GM20431 (cell line): ENCODE measurements around the gene NPR1.

Experiments used
- in situ Hi-C: fragments of 300-500 bp; cut with MseI, MboI; formaldehyde crosslinking; loops from one replicate; pipeline ENCODE4 v1.15.0; 2020; ENCODE audit warnings: low sequenced_read_pairs; ENCODE audit not compliant: unreplicated experiment

Gene NPR1

GRCh38 chr1:153671628-153672353, 6.7 kb upstream of the NPR1 start:
- in situ Hi-C loops, result loop anchor here (10.0 to 25.0 kb wide), 2 partner anchors 73 to 316 kb away; partner anchors contain the start of genes JTB, RAB13 and RPS27

- in situ Hi-C loops, result loop anchor here (10.0 to 25.0 kb wide), 2 partner anchors 71 to 314 kb away; partner anchors contain the start of genes JTB, RAB13 and RPS27
Observed at GRCh38 chr1:153673511-153673910, 5.0 kb upstream of the NPR1 start.

DNA sequence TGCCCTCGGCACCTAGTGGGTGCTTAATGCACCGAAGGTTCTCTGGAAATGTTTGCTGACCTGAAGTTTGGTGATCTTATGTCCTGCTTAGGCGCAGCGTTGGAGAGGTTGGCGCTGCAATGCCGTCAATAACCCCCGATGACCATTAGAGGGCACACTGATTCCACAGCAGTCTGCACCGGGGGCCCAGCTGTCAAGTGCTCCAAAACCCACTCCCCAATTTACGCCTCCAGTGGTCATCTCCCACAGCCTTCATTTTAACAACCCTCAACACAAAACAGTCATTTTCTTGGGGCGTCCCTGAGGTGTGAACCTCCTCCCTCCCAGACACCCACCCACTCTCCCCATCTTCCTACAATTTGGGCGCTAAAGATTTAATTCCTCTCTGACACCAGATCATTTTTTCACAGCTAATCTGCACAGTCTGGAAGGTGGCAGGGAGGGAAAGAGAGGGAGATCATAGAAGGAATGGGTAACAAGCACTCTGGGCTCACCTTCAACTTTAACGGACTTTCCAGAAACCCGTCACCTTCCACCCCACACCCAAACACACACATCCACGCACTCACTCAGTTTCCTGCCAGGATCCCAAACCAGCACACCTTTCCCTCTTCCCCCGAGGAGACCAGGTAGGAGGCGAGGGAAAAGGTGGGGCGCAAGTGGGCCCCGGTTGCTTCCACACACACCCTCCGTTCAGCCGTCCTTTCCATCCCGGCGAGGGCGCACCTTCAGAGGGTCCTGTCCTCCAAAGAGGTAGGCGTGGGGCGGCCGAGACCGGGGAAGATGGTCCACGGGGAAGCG, 570 bp upstream of the NPR1 start:
- in situ Hi-C loops, result loop anchor here (10.0 kb wide), 1 partner anchor 67 kb away; no protein-coding TSS in a partner anchor

DNA sequence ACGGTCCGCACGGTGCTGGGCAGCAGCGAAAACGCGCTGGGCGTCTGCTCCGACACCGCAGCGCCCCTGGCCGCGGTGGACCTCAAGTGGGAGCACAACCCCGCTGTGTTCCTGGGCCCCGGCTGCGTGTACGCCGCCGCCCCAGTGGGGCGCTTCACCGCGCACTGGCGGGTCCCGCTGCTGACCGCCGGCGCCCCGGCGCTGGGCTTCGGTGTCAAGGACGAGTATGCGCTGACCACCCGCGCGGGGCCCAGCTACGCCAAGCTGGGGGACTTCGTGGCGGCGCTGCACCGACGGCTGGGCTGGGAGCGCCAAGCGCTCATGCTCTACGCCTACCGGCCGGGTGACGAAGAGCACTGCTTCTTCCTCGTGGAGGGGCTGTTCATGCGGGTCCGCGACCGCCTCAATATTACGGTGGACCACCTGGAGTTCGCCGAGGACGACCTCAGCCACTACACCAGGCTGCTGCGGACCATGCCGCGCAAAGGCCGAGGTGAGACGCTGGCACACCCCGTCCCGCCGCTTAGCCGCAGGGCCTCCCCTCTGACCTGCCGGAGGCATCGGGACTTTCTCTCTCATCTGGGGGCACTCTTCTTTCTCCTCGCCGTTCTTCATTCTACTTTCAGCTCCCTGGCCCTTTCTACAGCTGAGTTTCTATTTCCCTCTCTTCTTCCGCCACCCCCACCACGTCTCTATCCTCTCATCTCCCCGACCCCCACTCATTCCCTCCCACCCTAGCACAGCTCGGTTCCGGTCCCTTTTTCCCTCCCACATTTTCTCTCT, 1.0 kb downstream of the NPR1 start:
- in situ Hi-C loops, result loop anchor here (10.0 kb wide), 1 partner anchor 65 kb away; no protein-coding TSS in a partner anchor

- in situ Hi-C loops, result no loop called here
Observed at GRCh38 chr1:153680120-153680403, 1.6 kb downstream of the NPR1 start.

GRCh38 chr1:153682730-153683129, 4.2 kb downstream of the NPR1 start:
- in situ Hi-C loops, result no loop called here

DNA sequence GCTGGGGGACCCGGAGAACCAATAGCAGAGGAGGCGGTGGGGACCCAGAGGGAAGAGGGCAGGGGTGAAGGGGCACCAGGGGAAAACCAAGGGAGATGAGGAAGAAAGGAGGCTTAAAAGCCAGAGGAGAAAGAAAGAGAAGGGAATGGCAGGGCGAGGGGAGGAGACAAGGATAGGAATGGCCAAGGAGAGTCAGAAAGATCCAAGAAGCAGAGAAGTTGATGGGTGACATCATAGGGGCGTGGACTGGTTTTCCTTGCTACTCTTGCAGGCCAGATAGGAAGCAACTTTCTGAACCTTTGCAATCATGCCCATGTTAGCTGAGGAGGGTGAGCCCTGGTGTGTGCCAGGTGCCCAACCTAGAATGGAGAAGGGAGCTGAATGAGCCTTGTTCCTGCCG, 5.4 kb downstream of the NPR1 start:
- in situ Hi-C loops, result no loop called here

GRCh38 chr1:153684892-153685291, 6.4 kb downstream of the NPR1 start:
- in situ Hi-C loops, result no loop called here

- in situ Hi-C loops, result no loop called here
Observed at GRCh38 chr1:153685544-153686340, 7.3 kb downstream of the NPR1 start.

DNA sequence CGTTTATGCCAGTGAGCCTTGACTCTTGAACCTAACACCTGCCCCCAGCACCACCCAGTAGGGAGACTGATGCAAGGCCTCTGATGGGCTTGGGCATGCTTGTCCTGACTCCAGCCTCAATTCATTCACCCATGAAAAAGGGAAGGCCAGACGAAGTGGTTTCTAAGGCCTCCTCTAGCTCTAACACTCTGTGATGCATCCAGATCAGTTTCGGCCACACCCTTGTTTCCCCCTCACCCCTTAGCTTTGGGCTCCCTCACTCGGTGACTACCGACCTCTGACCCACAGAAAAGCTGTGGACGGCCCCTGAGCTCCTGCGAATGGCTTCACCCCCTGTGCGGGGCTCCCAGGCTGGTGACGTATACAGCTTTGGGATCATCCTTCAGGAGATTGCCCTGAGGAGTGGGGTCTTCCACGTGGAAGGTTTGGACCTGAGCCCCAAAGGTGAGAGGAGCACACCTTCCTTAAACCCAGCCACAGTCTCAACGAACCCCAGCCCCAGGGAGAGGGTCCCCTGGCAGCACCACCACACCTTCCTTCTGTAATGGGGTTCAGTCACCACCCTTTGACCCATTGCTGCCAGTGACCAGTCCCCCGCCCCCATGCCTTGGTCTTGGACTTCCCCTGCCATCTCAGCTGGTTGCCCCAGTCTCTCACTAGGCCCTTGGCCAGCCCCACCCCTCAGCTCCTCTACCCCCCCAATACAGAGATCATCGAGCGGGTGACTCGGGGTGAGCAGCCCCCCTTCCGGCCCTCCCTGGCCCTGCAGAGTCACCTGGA, 9.0 kb downstream of the NPR1 start:
- in situ Hi-C loops, result no loop called here

DNA sequence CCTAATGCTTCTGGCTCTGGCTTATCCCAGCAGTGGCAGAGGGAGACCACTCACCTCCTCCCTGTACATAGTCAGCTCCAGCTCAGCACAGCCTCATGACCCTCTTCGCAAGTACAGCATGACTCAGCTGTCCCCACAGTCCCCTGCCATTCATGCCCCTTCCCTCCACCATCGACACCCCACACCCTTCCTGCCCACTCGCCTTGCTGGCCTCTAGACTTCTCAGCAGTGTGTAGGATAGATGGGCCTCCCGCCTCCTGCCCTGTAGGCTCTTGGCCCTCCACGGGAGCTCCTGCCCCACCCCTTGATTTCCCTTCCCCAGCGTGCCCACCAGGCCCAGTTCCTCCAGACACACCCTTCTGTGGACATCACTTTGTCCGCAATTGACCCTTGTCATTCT, 9.8 kb downstream of the NPR1 start:
- in situ Hi-C loops, result no loop called here

DNA sequence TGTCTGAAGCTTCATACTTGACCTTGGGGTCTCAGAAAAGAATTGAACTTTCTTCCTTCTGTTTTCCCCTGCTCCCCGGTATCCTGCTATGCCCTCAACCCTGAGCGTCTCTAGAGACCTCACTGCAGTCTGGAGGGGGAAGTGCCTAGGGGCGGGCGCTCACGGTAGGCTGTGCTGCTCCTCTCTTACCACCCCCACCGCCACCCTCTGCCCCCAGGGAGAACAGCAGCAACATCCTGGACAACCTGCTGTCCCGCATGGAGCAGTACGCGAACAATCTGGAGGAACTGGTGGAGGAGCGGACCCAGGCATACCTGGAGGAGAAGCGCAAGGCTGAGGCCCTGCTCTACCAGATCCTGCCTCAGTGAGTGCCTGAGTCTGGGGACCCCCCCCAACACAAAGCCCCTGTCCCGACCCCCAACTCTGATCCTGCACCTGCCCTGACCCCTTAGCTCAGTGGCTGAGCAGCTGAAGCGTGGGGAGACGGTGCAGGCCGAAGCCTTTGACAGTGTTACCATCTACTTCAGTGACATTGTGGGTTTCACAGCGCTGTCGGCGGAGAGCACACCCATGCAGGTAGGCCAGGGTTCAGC, 10.3 kb downstream of the NPR1 start:
- in situ Hi-C loops, result no loop called here

DNA sequence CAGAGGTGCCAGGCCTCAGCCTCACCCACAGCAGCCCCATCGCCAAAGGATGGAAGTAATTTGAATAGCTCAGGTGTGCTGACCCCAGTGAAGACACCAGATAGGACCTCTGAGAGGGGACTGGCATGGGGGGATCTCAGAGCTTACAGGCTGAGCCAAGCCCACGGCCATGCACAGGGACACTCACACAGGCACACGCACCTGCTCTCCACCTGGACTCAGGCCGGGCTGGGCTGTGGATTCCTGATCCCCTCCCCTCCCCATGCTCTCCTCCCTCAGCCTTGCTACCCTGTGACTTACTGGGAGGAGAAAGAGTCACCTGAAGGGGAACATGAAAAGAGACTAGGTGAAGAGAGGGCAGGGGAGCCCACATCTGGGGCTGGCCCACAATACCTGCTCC, 15.0 kb downstream of the NPR1 start:
- in situ Hi-C loops, result no loop called here

GRCh38 chr1:153696741-153697140, 18.3 kb downstream of the NPR1 start:
- in situ Hi-C loops, result no loop called here

GRCh38 chr1:153697191-153698019, 18.9 kb downstream of the NPR1 start:
- in situ Hi-C loops, result no loop called here

DNA sequence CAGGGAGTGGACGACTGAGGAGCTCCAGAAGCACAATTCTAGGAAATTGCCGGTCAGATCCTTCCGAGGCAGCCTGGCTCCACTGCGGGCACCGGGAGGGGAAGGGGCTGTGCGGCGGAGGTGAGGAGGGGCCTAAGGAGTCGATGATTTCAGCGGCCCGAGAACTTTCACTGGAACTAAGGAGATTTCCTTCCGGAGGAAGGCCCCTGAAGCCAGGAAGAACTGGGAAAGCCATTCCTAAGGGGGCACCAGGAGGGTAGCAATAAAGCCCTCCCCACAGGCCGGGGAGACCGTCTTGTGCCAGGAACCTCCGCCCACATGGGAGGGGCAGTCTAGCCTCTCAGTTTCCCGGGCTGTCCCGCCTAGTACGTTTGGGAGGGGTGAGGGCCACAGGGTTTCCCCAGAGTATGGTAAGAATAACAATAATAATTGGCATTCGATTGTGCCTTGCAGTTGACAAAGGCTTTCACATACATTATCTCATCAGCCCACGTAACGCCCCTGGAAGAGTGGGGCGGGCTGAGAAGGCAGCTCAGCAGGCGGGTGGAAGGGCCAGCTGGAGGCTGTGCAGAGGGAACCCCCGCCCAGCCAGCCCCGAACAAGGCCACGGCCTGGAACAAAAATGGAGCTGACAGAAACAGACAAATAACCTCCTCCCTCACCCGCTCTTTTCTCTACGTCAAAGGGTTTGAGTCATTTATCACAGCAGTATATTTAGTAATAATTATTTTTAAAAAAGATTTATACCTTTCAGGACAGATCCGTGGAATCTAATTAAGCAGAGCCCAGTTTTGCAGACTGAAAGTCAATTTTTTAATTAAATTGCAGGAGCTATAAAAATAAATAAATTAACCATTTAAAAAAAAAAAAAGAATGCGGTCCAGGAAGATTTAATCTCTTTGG, 19.8 kb downstream of the NPR1 start:
- in situ Hi-C loops, result no loop called here
